Endodermal cell (in vitro differentiated cells): ENCODE results near the gene CEACAM18. TPM values are rescaled to one million over a fixed set of nuclear protein-coding genes. Genes with fewer than 3 reads are reported as not detected.

Source experiments
- DNase-seq: peaks from one replicate; pipeline ENCODE4 v3.0.0-alpha.2; 2017
- H3K27ac ChIP-seq: 2 replicates; pipeline ENCODE4 v1.5.1; 2013; ENCODE audit warnings: mild to moderate bottlenecking, low read depth, low read length, moderate library complexity
- H3K27me3 ChIP-seq: 2 replicates; pipeline ENCODE4 v1.6.1; 2013; ENCODE audit warnings: mild to moderate bottlenecking, low read length, moderate library complexity; ENCODE audit not compliant: insufficient read depth, control insufficient read depth, poor library complexity, severe bottlenecking
- H3K36me3 ChIP-seq: 2 replicates; pipeline ENCODE4 v1.7.0; 2013; ENCODE audit warnings: mild to moderate bottlenecking, low read length, moderate library complexity; ENCODE audit not compliant: control insufficient read depth, insufficient read depth
- H3K4me1 ChIP-seq: one replicate; pipeline ENCODE4 v1.7.0; 2013; ENCODE audit warnings: low read length; ENCODE audit not compliant: control insufficient read depth, insufficient read depth
- H3K4me3 ChIP-seq: 2 replicates; pipeline ENCODE4 v1.5.1; 2013; ENCODE audit warnings: mild to moderate bottlenecking, low read length, moderate library complexity
- H3K9ac ChIP-seq: 2 replicates; pipeline ENCODE4 v1.6.1; 2013; ENCODE audit warnings: mild to moderate bottlenecking, low read length, moderate library complexity; ENCODE audit not compliant: poor library complexity, severe bottlenecking; ENCODE audit errors: extremely low read depth
- H3K9me3 ChIP-seq: 2 replicates; pipeline ENCODE4 v1.6.1; 2013; ENCODE audit warnings: mild to moderate bottlenecking, low read length, moderate library complexity; ENCODE audit not compliant: control insufficient read depth
- H3K27ac Mint-ChIP-seq: 2 replicates; pipeline ENCODE4 v1.8.0; 2020; ENCODE audit warnings: mixed read lengths
- H3K27me3 Mint-ChIP-seq: 2 replicates; pipeline ENCODE4 v1.8.0; 2021; ENCODE audit warnings: mild to moderate bottlenecking, mixed read lengths; ENCODE audit not compliant: insufficient read depth
- H3K36me3 Mint-ChIP-seq: 2 replicates; pipeline ENCODE4 v1.8.0; 2020; ENCODE audit warnings: low read depth, mixed read lengths
- H3K4me1 Mint-ChIP-seq: 2 replicates; pipeline ENCODE4 v1.8.0; 2020; ENCODE audit warnings: mixed read lengths
- H3K4me3 Mint-ChIP-seq: 2 replicates; pipeline ENCODE4 v1.8.0; 2020; ENCODE audit warnings: mild to moderate bottlenecking, moderate library complexity, mixed read lengths
- H3K9me3 Mint-ChIP-seq: 2 replicates; pipeline ENCODE4 v1.8.0; 2020; ENCODE audit warnings: mild to moderate bottlenecking, mixed read lengths
- CTCF ChIP-seq: fragments of 200-600 bp; sonication (generic); conservative IDR thresholded peaks from 2 replicates; pipeline ENCODE4 v1.5.0; 2021; ENCODE audit warnings: antibody characterized with exemption, mild to moderate bottlenecking
- WGBS, 2 experiments: methylation state at CpG; one replicate each; pipeline versions ENCODE4 v1.1.5 to v1.1.7; 2013; ENCODE audit warnings: missing lambda C conversion rate in 2 of 2, mixed read lengths in 1 of 2; ENCODE audit not compliant: insufficient coverage in 1 of 2, insufficient read length in 1 of 2; 5-methylcytosine and 5-hydroxymethylcytosine counted together
- total RNA-seq, 2 donors: library from RNA; stranded (reverse); fragmentation: NEBNext Ultra II Directional in 1 of 2; extraction: Animal tissue kit (Norgen Biotek cat#: 25700) in 1 of 2; gene quantifications; 2 replicates in 1 of 2; 3 replicates in 1 of 2; pipeline ENCODE4 v1.2.1, GENCODE V29; 2021

CEACAM18 gene
- total RNA-seq, 2 donors from 2014 or later: not detected

GRCh38 chr19:51535535-51535934 is 57.2 kb downstream of the CEACAM18 start:
- Histone ChIP-seq H3K27me3 (peaks cover 79% of the 10 kb centered on the region), H3K4me1 (no peaks in the 10 kb centered on the region), H3K4me3 (no peak overlapping the region), H3K9ac (no peak overlapping the region), H3K36me3 (no peaks in the 10 kb centered on the region), H3K9me3 (no peaks in the 10 kb centered on the region), H3K27ac (no peak overlapping the region)
- DNase-seq: no peak
- Mint-ChIP-seq H3K27ac (no peak overlapping the region), H3K27me3 (peaks cover 25% of the 10 kb centered on the region), H3K9me3 (no peaks in the 10 kb centered on the region), H3K4me3 (no peak overlapping the region), H3K4me1 (no peaks in the 10 kb centered on the region), H3K36me3 (no peaks in the 10 kb centered on the region)
- WGBS, 2 experiments: 71% methylated on average over 1 of the region's 1 CpG; no CpG with 5 or more reads in 1 of the 2 experiments
- TF ChIP-seq CTCF: no peak

GRCh38 chr19:51539821-51540366 is 61.6 kb downstream of the CEACAM18 start:
- H3K9ac ChIP-seq: no peak overlapping the region
- peaks cover 15% of the 10 kb centered on the region for H3K27me3 Mint-ChIP-seq
- peaks cover 42% of the 10 kb centered on the region for H3K27me3 ChIP-seq
- no peak overlapping the region for H3K4me3 ChIP-seq
- no peaks in the 10 kb centered on the region for H3K36me3 ChIP-seq
- H3K36me3 Mint-ChIP-seq: no peaks in the 10 kb centered on the region
- H3K27ac Mint-ChIP-seq: no peak overlapping the region
- no peak for TF ChIP-seq CTCF
- no peaks in the 10 kb centered on the region for H3K9me3 Mint-ChIP-seq
- no peak for DNase-seq
- H3K4me1 ChIP-seq: no peaks in the 10 kb centered on the region
- no peaks in the 10 kb centered on the region for H3K9me3 ChIP-seq
- whole genome bisulfite sequencing, 2 experiments: 87 to 93% methylated on average over 4 of the region's 4 CpGs
- no peak overlapping the region for H3K4me3 Mint-ChIP-seq
- no peaks in the 10 kb centered on the region for H3K4me1 Mint-ChIP-seq
- no peak overlapping the region for H3K27ac ChIP-seq

Other genes with a start within 250 kb of the CEACAM18 start
- gene SIGLECL1, start 227.5 kb upstream of the CEACAM18 start, total RNA-seq: not detected
- 10 to 100 TPM; 42.7 to 49.4 TPM for gene IGLON5, start 166.9 kb upstream of the CEACAM18 start, total RNA-seq
- gene VSIG10L, start 136.4 kb upstream of the CEACAM18 start, total RNA-seq: 10 to 100 TPM in 1 of 2 donors, 1 to 10 TPM in 1; 6.4 to 11.5 TPM
- gene ETFB, start 112.2 kb upstream of the CEACAM18 start, total RNA-seq: 10 to 100 TPM; 54.3 to 77.3 TPM
- 1 to 10 TPM; 1.3 to 2.5 TPM for gene CLDND2, start 109.5 kb upstream of the CEACAM18 start, total RNA-seq
- gene NKG7, start 105.9 kb upstream of the CEACAM18 start, total RNA-seq: not detected
- not detected for gene LIM2, start 90.6 kb upstream of the CEACAM18 start, total RNA-seq
- gene C19orf84, start 87.9 kb upstream of the CEACAM18 start, total RNA-seq: 1 to 10 TPM; 1.4 to 1.8 TPM
- not detected for gene SIGLEC10, start 60.9 kb upstream of the CEACAM18 start, total RNA-seq
- not detected for gene SIGLEC8, start 20.1 kb upstream of the CEACAM18 start, total RNA-seq
- gene SIGLEC12, start 23.3 kb downstream of the CEACAM18 start, total RNA-seq: not detected
- gene SIGLEC6, start 53.1 kb downstream of the CEACAM18 start, total RNA-seq: under 1 TPM in 1 of 2 donors, not detected in 1; 0.26 TPM
- gene ZNF175, start 92.7 kb downstream of the CEACAM18 start, total RNA-seq: 10 to 100 TPM; 10.8 to 11.3 TPM
- gene SIGLEC5, start 151.9 kb downstream of the CEACAM18 start, total RNA-seq: not detected
- not detected for gene SIGLEC14, start 168.3 kb downstream of the CEACAM18 start, total RNA-seq
- 10 to 100 TPM; 18.4 to 26.8 TPM for gene SPACA6, start 214.8 kb downstream of the CEACAM18 start, total RNA-seq
- under 1 TPM in 1 of 2 donors, not detected in 1; 0.22 TPM for gene HAS1, start 245.5 kb downstream of the CEACAM18 start, total RNA-seq